Retina (tissue), 1 donor: ENCODE results near the gene C1orf185.
"Not testable (repeated sequence)": the region's sequence is repeated elsewhere in the genome, so short reads cannot be mapped to it uniquely, and the experiment has no call there.

Experiments used
- DNase-seq: peaks from one replicate; pipeline ENCODE4 v3.0.0-alpha.2; 2016

Gene C1orf185

DNA sequence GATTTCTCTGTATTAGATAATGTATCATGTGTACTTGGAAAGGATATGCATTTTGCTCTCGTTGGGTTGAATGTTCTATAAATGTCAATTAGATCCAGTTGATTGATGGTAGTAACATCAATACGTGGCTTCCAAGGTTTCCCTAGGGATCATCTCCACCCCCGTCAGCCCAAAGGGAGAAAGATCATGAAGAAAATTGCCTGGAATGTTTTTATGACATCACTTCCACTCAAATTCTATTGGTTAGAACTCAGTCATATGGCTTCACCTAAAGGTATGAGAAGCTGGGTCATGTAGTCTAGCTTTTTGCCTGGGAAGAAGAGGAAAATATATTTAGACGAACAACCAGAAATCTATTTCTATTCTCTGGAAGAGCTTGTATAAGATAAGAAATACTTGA is at the start of gene C1orf185:
Gene C1orf185 (plus strand): TSS at position 253 of the 400 bp plus-strand sequence. CDS start 6 bp downstream, at position 259.
- no peak for DNase-seq

DNA sequence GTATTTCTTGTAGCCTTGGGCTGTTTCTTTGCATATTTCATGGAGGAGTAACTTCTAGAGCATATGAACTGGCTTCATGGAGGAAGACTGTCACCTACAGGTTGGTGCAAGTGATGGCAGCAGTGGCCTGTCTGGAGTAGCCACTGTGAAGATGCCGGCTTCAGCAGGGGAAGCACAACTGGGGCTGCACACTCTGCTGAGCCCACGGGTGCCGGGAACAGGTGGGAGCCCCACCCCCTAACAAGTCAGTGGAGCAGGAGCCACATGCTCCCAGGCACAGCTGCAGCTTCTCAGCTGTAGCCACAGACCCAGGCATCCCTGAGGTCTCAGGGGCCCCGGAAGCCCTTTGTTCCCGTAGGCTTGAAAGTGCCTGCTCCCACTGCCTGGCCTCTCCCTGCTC is 43.2 kb upstream of the C1orf185 start:
- DNase-seq: no peak

DNA sequence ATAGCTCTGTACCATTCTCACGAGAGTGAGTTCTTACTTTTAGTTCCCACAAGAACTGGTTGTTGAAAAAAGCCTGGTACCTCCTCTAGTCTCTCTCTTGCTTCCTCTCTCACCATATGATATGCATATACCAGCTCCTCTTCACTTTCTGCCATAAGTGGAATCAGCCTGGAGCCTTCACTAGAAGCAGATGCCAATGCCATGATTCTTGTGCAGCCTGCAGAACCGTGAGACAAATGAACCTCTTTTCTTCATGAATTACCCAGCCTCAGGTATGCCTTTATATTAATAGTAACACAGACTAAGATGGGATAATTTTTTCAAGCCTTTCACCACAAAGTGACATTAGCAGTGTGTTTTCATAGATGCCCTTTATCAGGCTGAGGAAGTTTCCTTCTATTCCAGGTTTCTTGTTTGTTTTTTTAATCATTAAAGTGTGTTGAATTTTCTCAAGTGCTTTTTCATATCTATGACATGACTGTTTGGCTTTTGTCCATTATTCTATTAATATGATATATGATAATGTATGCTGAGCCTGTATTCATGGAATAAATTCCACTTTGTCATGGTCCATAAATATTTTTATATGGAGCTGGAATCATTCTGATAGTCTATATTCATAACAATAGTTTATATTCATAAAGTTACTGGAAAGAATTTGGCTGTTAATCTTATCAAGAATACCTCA is 40.7 kb upstream of the C1orf185 start:
- DNase-seq: no peak

DNA sequence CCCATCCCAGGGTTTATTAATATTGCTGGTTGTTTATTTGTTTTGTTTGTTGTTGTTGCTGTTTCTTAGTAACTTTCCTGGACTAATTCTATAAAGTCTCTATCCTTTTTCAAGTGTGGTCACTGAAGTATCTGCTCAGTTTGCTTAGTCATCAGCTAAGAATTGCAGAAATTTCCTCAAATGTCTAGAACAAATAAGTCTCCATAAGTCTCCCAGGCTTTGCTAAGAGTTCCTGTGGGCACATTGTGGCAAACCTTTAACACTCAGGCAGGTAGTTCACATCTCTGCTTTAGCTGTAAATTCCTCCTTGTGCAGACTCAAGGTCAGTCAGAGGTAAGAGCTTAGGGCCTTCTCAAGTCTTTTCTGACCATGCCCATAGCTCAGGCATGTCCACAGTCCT is 38.9 kb upstream of the C1orf185 start:
- DNase-seq: no peak

DNA sequence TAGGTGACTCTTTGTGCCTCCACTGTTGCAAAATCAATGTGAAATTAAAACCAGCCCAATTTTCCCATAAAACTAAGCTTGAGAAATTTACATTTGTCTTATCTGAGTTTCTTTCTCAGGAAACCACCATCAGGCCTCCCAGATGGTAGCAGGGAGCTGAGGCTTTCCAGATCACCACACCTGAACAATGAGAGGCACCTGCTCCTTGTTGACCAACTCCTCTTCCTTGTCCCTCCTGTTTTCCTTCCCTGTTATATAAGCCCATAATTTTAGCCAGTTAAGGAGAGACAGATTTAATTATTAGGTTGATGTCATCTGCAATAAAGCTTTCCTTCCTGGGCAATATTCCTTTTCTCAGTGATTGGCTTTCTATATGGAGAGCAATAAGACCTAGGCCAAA is 32.0 kb upstream of the C1orf185 start:
- no peak for DNase-seq

DNA sequence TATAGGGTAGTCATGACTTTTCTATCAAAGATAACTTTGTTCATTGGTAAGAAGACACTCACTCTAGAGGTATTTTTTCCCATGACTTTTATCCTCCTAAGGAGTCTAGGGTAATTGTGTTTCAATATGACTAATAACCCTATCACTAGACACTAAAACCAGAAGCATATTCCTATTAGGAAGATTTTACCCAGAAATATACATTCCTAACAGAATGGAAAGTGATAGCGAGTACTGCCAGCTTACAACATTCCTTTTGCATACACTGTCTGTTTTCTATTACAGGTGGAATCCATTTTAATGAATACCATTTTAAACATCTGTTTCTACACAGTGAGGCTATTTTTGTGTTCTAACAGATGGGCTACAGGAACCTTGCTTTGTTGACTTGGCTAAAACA is 31.4 kb upstream of the C1orf185 start:
- DNase-seq: no peak

DNA sequence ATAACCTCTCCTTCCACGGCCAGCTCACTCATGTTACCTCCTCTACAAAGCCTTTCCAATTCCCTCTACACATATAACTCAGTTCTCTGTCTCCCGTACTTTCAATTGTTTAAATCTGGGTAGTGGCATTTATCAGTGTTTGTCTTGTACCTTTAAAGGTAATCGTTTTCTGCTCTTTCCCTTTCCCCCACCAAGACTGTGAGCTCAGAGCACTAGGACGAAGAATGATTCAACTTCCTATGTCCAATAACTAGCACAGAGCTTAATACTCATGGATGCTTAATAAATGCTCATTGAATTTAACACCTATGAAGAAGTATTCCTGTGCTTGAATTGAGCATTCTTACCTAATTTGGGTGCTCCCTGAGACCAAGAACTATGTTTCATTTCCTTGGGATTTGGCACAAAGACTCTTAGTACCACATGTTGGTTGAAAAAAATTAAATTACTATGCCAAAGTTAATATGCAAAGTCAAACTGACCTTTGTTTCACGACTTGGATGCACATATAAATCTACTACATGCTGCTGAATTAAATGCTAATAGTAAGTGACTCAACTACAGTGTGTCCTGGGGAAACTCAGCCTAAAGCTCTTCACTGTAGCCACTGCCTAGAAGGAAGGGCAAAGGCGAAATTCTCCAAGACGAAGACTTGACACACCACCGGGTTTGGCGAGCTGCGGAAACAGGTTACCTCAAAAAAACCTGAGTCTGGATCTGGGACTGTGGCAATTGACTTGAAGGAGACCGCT is 30.6 kb upstream of the C1orf185 start:
- no peak for DNase-seq

DNA sequence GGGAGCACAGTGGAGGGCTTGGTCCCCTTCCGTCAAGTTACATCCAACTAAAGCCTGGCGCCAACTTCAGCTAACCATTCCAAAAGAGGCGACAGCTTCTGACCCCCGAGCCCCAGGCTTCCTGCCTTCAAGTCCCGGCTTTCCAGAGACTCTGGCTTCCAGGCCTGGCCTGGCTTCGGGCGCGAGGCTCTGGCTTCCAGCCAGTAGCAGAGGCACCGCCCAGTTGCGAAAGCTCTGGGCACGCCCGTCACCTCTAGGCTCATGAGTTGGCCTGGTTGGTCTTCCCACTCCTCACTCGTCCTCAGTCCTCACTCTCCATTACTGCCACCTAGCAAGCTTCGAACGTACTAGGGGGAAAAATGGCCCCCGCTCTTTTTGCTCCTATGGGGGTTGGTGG is 30.0 kb upstream of the C1orf185 start:
- no peak for DNase-seq

DNA sequence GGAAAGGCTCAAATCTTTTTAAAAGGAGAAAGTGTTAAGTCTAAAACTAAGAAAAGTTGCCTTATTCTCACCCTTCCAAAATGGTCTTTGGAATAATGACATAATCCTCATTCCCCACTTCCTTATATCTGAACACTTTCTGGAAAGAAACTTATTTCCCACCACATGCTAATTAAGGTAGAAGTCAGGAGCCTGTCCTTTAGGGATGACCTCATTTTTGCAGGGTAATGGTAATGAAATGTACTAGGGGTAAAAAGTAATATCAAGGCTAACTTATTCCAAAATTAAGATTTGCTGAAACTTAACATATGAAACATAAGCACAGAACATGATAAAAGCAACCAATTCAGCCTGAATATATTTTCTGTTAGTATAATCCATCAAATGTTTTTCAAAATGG is 29.4 kb upstream of the C1orf185 start:
- DNase-seq: no peak

DNA sequence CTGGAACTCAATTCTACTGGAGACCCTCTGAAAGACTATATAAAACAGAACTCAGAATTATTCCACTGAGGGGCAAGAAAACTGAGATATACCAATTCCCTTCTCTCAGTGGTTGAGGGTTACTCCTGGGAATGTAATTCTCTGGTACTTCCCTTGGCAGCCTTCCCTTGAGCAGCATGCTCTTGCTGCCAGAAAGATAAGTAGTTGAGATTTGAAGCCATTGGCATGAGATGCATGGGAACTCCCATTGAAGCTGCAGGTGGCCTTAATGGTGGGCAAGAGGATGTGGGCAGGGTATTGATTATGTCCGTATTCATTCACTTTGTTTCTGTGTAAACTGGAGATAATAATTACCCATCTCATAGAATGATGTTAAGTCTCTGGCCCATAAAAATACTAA is 28.6 kb upstream of the C1orf185 start:
- no peak for DNase-seq

DNA sequence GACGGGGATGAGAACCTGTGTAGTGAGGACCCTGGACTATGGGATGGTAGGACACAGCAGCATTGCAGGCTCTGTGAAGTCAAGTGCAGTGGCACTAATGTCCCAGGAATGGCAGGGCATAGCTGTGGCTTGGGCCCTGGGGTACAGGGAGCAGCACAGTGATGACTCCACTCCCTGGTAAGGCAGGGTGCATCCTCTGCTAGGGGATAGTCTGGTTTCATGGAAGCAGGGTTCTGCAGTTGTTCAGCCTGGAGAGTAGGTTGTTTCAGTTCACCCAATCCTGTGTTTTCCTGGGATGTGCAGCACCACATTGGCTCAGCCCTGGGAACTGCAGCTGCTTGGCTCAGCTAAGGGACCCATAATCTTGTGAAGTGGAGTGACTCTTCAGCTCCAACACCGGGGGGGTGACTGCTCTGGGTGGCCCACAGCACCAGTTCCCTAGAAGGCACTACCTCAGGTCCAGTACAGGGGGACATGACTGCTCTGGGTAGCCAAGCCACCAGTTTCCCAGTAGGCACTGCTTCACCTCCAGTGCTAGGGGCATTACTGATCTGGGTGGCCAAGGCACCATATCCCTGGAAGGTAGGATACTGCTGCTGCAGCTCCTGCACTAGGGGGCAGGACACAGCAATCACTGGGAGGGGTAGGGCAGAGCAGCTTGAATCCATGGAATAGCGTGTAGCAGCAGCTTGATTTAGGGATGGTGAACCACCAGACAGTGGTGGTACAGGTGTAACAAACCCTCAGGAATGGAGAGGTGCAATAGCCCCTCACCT is 15.3 kb upstream of the C1orf185 start:
- no peak for DNase-seq

DNA sequence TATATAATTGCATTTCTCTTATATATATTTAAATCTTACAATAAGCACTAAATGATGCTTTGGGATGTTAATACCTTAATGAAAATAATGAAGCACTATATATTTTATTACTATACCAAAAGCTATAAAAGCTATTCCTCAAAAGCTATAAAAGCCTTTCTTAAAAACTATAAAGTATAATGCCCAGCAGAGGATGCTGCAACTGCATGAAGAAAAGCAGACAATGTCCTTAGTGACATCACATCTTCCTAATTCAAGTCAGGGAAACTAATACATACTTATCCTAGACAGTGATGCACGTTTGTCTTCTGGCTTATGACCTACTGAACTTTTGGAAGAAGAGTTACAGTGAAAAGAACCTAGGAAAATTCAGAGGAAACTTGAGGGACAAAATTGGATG is 13.6 kb upstream of the C1orf185 start:
- DNase-seq: no peak

DNA sequence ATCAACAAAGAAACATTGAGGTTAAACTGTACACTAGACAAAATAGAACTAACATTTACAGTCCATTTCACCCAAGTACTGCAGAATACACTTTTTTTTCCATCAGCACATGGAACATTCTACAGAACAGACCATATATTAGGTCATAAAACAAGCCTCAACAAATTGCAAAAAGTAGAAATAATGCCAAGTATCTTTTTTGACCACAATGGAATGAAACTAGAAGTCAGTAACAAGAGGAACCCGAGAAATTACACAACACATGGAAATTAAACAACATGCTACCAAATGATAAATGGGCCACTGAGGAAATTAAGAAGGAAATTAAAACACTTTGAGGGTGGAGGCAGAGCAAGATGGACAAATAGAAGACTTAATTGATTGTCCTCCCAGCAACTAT is 8.4 kb upstream of the C1orf185 start:
- no peak for DNase-seq

DNA sequence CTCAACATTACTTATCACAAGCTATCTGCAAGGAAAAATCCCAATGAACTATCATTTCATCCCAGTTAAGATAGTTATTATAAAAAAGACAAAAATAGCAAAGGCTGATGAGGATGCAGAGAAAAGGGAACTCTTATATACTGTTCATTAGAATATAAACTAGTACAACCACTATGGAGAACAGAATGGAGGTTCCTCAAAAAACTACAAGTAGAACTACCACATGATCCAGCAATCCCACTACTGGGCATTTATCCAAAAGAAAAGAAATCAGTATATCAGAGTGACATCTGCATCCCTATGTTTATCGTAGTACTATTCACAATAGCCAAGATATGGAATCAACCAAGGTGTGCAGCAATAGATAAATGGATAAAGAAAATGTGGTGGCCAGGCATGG is 4.9 kb upstream of the C1orf185 start:
- DNase-seq: no peak

DNA sequence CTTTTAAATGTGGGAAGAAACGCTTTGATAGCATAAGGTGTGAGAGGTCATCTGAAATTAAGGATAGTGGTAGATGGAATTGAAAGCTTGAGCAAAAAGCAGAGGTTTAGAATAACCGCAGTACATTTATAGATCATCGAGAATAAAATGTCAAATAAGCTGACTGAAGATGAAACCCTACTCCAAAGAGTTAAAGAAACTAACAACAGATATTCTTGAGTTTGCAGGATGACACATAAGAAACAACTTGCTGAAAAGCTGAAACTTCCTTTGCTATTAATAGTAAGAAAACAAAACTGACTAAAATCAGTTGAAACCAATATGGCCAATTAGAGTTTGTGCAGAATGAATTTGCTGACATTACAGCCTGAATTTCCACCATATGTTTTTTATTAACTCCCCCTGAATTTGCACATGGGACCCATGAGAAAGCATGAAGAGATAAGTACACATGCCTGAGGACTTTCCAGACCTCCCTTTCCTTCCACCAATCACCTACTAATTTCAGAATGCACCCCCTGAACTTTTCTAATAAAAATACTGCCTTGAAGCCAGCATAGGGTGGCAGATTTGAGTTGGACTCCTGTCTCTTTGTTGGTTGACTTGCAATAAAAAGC is 1.7 kb upstream of the C1orf185 start:
- DNase-seq: no peak

DNA sequence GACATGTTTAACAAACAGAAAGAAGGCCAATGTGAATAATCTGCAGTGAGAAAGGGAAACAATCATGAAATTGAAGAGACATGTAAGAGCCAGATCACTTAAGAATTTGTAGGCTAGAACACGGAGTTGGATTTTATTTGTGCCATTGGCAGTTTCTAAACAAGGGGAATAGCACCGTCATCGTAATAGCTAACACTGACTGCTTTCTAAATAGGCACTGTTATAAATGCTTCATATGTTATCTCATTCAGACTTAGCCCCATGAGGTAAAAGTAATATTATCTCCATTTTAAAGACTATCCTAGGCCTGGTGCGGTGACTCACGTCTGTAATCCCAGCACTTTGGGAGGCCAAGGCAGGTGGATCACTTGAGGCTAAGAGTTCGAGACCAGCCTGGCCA is 12.1 kb downstream of the C1orf185 start:
- no peak for DNase-seq

DNA sequence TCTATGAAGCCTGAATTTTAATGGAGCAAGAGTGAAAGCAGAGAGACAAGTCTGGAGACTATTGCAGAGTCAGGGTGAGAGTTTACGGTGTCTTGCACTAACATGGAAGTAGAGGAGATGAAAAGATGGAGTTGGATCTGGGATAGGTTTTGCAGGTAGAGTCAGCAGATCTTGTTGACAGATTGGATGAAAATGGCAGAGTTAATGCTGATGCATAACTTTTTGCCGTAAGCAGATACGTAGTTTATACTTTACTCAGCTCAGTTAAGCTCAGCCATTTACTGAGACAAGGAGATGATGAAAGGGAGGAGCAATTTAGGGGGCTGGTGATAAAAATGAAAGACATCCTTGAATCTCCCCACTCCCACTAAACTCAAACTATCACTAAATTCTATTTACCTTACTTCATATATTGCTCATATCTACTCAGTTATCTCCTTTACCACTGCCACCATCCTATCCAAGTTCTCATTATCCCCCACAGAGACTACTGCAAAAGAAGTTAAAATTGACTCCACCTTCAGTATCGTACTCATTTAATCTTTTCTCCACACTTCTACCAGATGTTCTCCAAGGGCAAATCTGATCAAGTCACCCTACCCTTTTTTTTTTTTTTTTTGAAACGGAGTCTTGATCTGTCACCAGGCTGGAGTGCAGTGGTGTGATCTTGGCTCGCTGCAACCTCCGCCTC is 13.8 kb downstream of the C1orf185 start:
- no peak for DNase-seq

DNA sequence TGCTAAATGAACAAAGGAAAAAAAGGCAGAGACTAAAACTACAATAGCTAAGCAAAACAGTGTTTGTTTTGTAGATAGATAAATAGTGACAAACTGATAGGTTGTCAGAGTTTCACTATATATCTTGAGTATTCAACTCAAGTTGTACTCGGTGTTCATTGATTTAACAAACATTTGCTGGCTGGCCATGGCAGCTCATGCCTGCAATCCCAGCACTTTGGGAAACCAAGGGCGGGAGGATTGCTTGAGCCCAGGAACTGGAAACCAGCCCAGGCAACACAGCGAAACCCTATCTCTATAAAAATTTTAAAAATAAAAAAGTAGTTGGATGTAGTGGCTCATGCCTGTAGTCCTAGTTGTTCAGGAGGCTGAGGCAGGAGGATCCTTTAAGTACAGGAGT is 17.3 kb downstream of the C1orf185 start:
- no peak for DNase-seq

DNA sequence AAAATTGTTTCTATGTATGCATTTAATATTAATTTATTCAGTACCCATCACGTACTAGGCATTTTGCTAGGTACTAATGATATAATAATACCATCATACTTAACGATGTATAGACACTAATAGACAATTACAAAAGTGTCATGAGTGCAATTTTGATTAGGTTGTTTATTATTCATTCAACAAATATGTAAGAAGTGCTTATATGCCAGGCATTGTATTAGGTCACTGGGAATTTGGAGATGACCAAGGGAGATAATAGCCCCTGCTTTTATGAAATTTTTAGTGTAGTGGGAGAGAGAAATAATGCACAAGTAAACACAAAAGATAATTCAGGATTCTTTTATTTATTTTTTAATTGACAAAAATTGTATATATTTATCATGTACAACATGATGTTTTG is 18.6 kb downstream of the C1orf185 start:
- no peak for DNase-seq

DNA sequence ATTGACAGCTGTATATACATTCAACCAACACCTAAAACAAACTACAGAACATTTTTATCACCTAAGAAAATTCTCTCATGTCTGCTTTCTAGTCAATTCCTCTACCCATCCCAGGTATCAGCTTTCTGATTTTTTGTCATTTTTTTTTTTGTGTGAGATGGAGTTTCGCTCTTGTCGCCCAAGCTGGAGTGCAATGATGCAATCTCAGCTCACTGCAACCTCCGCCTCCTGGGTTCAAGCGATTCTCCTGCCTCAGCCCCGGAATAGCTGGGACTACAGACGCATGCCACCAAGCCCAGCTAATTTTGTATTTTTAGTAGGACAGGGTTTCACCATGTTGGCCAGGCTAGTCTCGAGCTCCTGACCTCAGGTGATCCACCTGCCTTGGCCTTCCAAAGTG is 25.1 kb downstream of the C1orf185 start:
- DNase-seq: not testable (repeated sequence)

DNA sequence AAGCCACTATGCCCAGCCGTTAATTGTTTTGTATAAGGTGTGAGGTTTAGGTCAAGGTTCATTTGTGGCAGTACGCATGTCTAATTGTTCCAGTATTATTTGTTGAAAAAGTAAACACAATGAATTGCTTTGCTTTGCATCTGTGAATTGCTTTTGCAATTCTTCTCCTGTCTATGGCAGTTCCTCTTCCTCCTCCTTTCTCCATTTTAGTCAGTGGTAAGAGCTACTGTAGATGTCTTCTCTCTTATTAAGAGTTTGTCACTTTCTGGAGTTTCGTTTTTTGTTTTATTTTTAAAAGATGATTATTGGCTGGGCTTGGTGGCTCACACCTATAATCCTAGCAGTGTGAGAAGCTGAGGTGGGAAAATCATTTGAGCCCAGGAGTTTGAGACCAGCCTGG is 29.2 kb downstream of the C1orf185 start:
- DNase-seq: no peak

DNA sequence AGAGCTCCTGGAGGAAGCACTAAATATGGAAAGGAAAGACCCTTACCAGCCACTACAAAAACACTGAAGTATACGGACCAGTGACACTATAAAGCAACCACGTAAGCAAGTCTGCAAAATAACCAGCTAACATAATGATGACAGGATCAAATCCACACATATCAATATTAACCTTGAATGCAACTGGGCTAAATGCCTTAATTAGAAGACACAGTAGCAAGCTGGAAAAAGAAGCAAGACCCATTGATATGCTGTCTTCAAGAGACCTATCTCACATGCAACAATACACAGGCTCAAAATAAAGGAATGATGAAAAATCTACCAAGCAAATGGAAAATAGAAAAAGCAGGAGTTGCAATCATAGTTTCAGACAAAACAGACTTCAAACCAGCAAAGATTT is 31.0 kb downstream of the C1orf185 start:
- DNase-seq: no peak

DNA sequence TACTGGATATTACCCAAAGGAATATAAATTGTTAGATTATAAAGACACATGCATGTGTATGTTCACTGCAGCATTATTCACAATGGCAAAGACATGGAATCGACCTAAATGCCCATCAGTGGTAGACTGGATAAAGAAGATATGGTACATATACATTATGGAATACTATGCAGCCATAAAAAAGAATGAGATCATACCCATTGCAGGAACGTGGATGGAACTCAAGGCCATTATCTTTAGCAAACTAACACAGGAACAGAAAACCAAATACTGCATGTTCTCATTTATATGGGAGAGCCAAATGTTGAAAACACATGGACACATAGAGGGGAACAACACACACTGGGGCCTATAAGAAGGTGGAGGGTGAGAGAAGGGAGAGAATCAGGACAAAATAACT is 35.7 kb downstream of the C1orf185 start:
- not testable (repeated sequence) for DNase-seq
